Ascending aorta (tissue), 2 donors: ENCODE data around the gene GSDMA. TPM values are rescaled to one million over a fixed set of nuclear protein-coding genes. Genes with fewer than 3 reads are reported as not detected.

ENCODE experiments used
- DNase-seq, 2 donors: peaks; one replicate each; pipeline ENCODE4 v3.0.0-alpha.2; 2019; ENCODE audit warnings: low spot score in 2 of 2
- H3K27ac ChIP-seq, 2 donors: fragments of 200-600 bp; sonication (generic); one replicate each; pipeline ENCODE4 v1.5.1; 2016 to 2017; ENCODE audit warnings: mild to moderate bottlenecking in 1 of 2
- H3K27me3 ChIP-seq: fragments of 200-600 bp; sonication (generic); one replicate; pipeline ENCODE4 v1.5.1; 2017
- H3K36me3 ChIP-seq, 2 donors: fragments of 200-600 bp; sonication (generic); one replicate each; pipeline ENCODE4 v1.5.1; 2016
- H3K4me1 ChIP-seq, 2 donors: fragments of 200-600 bp; sonication (generic); one replicate each; pipeline ENCODE4 v1.5.1; 2016 to 2017; ENCODE audit warnings: mild to moderate bottlenecking in 1 of 2
- H3K4me3 ChIP-seq, 2 donors: fragments of 200-600 bp; sonication (generic); one replicate each; pipeline ENCODE4 v1.5.1; 2016 to 2017; ENCODE audit warnings: mild to moderate bottlenecking in 1 of 2
- H3K9me3 ChIP-seq, 2 donors: fragments of 200-600 bp; sonication (generic); one replicate each; pipeline ENCODE4 v1.5.1; 2016
- intact Hi-C: fragments of 100-400 bp; cut with DNase I; formaldehyde crosslinking; loops from one replicate; pipeline ENCODE4 v1.15.1; 2023
- total RNA-seq: library from RNA; depleted of rRNA; stranded (reverse); fragments of >200 nt; gene quantifications from one replicate; pipeline ENCODE4 v1.1.0, GENCODE V29; 2016
- TF ChIP-seq, protein P1 (sequence below), 3 experiments: fragments of 200-600 bp in 2 of 3; fragments of 450-650 bp in 1 of 3; sonication (generic) in 2 of 3; IDR thresholded peaks; one replicate each; pipeline ENCODE4 v1.5.1; 2016 to 2019; ENCODE audit warnings: antibody characterized with exemption in 3 of 3, mild to moderate bottlenecking in 1 of 3, moderate library complexity in 1 of 3

Gene GSDMA
- total RNA-seq, 1 donor from 2014 or later: not detected

DNA sequence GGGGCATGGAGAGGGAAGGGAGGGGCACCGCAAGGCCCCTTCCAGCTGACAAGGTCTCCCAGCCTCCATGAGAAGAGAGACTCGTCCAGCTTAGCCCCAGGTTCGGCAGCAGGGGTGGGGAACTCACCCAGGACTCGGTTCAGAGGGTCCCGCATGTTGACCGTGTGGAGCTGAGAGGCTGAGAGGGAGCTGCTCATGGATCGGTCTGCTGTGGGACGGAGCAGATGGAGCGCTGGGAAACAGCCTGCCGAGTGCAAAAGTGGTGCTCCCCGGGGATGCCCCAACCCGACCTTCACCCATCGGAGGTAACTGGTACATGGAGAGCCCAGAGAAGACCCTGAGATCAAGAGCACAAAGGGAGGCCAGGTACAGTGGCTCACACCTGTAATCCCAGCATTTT, 57.3 kb downstream of the GSDMA start:
- H3K27me3 ChIP-seq: no peaks in the 10 kb centered on the region
- H3K36me3 ChIP-seq: peaks cover 30 to 46% of the 10 kb centered on the region in 2 donors
- H3K27ac ChIP-seq: no peak overlapping the region
- TF ChIP-seq, protein P1, sequence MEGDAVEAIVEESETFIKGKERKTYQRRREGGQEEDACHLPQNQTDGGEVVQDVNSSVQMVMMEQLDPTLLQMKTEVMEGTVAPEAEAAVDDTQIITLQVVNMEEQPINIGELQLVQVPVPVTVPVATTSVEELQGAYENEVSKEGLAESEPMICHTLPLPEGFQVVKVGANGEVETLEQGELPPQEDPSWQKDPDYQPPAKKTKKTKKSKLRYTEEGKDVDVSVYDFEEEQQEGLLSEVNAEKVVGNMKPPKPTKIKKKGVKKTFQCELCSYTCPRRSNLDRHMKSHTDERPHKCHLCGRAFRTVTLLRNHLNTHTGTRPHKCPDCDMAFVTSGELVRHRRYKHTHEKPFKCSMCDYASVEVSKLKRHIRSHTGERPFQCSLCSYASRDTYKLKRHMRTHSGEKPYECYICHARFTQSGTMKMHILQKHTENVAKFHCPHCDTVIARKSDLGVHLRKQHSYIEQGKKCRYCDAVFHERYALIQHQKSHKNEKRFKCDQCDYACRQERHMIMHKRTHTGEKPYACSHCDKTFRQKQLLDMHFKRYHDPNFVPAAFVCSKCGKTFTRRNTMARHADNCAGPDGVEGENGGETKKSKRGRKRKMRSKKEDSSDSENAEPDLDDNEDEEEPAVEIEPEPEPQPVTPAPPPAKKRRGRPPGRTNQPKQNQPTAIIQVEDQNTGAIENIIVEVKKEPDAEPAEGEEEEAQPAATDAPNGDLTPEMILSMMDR (IDR thresholded peaks at IDR 0.05): no peak
- DNase-seq: no peak
- H3K4me3 ChIP-seq: no peak overlapping the region
- intact Hi-C loops: no loop called here
- H3K9me3 ChIP-seq: no peaks in the 10 kb centered on the region
- peaks cover 0 to 23% of the 10 kb centered on the region in 2 donors for H3K4me1 ChIP-seq

- intact Hi-C loops: no loop called here
- Histone ChIP-seq H3K27me3 (no peaks in the 10 kb centered on the region), H3K36me3 (peaks cover 43 to 58% of the 10 kb centered on the region in 2 donors), H3K27ac (peak overlapping the region; percentile 59 to 60), H3K4me3 (no peak overlapping the region), H3K9me3 (no peaks in the 10 kb centered on the region), H3K4me1 (peaks cover 0 to 23% of the 10 kb centered on the region in 2 donors)
- DNase-seq: no peak
- TF ChIP-seq, protein P1 (IDR thresholded peaks at IDR 0.05): no peak
Observed at GRCh38 chr17:40021451-40021971, 58.7 kb downstream of the GSDMA start.

- H3K27ac ChIP-seq: no peak overlapping the region
- no peak for DNase-seq
- no peaks in the 10 kb centered on the region for H3K27me3 ChIP-seq
- no peak overlapping the region for H3K4me3 ChIP-seq
- TF ChIP-seq, protein P1 (IDR thresholded peaks at IDR 0.05): no peak
- H3K4me1 ChIP-seq: peaks cover 0 to 29% of the 10 kb centered on the region in 2 donors
- H3K36me3 ChIP-seq: peaks cover 45 to 61% of the 10 kb centered on the region in 2 donors
- H3K9me3 ChIP-seq: no peaks in the 10 kb centered on the region
- intact Hi-C loops: no loop called here
Observed at GRCh38 chr17:40022497-40022896, 59.7 kb downstream of the GSDMA start.

- TF ChIP-seq, protein P1 (IDR thresholded peaks at IDR 0.05): no peak
- intact Hi-C loops: no loop called here
- H3K4me1 ChIP-seq: peaks cover 0 to 26% of the 10 kb centered on the region in 2 donors
- H3K27ac ChIP-seq: no peak overlapping the region
- no peaks in the 10 kb centered on the region for H3K9me3 ChIP-seq
- H3K36me3 ChIP-seq: peaks cover 45 to 62% of the 10 kb centered on the region in 2 donors
- H3K27me3 ChIP-seq: no peaks in the 10 kb centered on the region
- no peak for DNase-seq
- H3K4me3 ChIP-seq: no peak overlapping the region
Observed at GRCh38 chr17:40022961-40023541, 60.2 kb downstream of the GSDMA start.

- TF ChIP-seq, protein P1 (IDR thresholded peaks at IDR 0.05): no peak
- no peak for DNase-seq
- Histone ChIP-seq H3K36me3 (peaks cover 52 to 68% of the 10 kb centered on the region in 2 donors), H3K4me1 (peaks cover 0 to 19% of the 10 kb centered on the region in 2 donors), H3K27me3 (no peaks in the 10 kb centered on the region), H3K27ac (no peak overlapping the region), H3K9me3 (no peaks in the 10 kb centered on the region), H3K4me3 (no peak overlapping the region)
- intact Hi-C loops: no loop called here
Observed at GRCh38 chr17:40023590-40024292, 60.9 kb downstream of the GSDMA start.
